DOHH2 (cell line): Measurements from ENCODE around the gene TSC1.

Source experiments
- H3F3A ChIP-seq: fragments of 200-600 bp; sonication (generic), shearing (Covaris generic); 2 replicates; pipeline ENCODE4 v1.6.0; 2016; ENCODE audit warnings: antibody characterized with exemption, mild to moderate bottlenecking; ENCODE audit not compliant: control insufficient read depth, insufficient read depth
- H3K27ac ChIP-seq: fragments of 200-600 bp; sonication (generic); 2 replicates; pipeline ENCODE4 v1.5.1; 2014; ENCODE audit warnings: low read depth, mild to moderate bottlenecking, low read length, moderate library complexity
- H3K27me3 ChIP-seq: fragments of 200-600 bp; sonication (generic); 2 replicates; pipeline ENCODE4 v1.6.1; 2014; ENCODE audit warnings: mild to moderate bottlenecking, low read length, mixed read lengths; ENCODE audit not compliant: control insufficient read depth
- H3K36me3 ChIP-seq: fragments of 200-600 bp; sonication (generic); 2 replicates; pipeline ENCODE4 v1.6.1; 2014; ENCODE audit warnings: mild to moderate bottlenecking, low read length, moderate library complexity, mixed read lengths; ENCODE audit not compliant: control insufficient read depth
- H3K4me1 ChIP-seq: fragments of 200-600 bp; sonication (generic); 2 replicates; pipeline ENCODE4 v1.6.1; 2014; ENCODE audit warnings: mild to moderate bottlenecking, low read length, mixed read lengths; ENCODE audit not compliant: control insufficient read depth
- H3K4me2 ChIP-seq: fragments of 200-600 bp; sonication (generic); 2 replicates; pipeline ENCODE4 v1.6.0; 2014; ENCODE audit warnings: mild to moderate bottlenecking, low read length, moderate library complexity
- H3K4me3 ChIP-seq: fragments of 200-600 bp; sonication (generic); 2 replicates; pipeline ENCODE4 v1.5.1; 2014; ENCODE audit warnings: mild to moderate bottlenecking, low read length, mixed read lengths
- H3K79me2 ChIP-seq: fragments of 200-600 bp; sonication (generic); 2 replicates; pipeline ENCODE4 v1.6.1; 2014; ENCODE audit warnings: mild to moderate bottlenecking, low read length, mixed read lengths; ENCODE audit not compliant: control insufficient read depth
- H3K9me2 ChIP-seq: fragments of 200-600 bp; sonication (generic); replicated peaks from 2 replicates; pipeline ENCODE4 v1.6.1; 2014; ENCODE audit warnings: mild to moderate bottlenecking, low read length, mixed read lengths; ENCODE audit not compliant: control insufficient read depth
- H3K9me3 ChIP-seq: fragments of 200-600 bp; sonication (generic); 2 replicates; pipeline ENCODE4 v1.6.1; 2014; ENCODE audit warnings: antibody characterized with exemption, low read length, mixed read lengths; ENCODE audit not compliant: control insufficient read depth, insufficient read depth
- H4K20me1 ChIP-seq: fragments of 200-600 bp; sonication (generic); 2 replicates; pipeline ENCODE4 v1.6.0; 2014; ENCODE audit warnings: low read depth, mild to moderate bottlenecking, antibody characterized with exemption, low read length, moderate library complexity; ENCODE audit not compliant: control insufficient read depth, insufficient read depth
- EZH2phosphoT487 ChIP-seq: fragments of 200-600 bp; sonication (generic); IDR thresholded peaks from 2 replicates; pipeline ENCODE4 v1.6.1; 2017; ENCODE audit warnings: borderline replicate concordance, mild to moderate bottlenecking, antibody characterized with exemption, low read length, moderate library complexity, mixed read lengths
- TF ChIP-seq, protein P1 (sequence below): fragments of 200-600 bp; sonication (generic); IDR thresholded peaks from one replicate; pipeline ENCODE4 v1.5.1; 2014; ENCODE audit warnings: antibody characterized with exemption, mild to moderate bottlenecking, low read depth, low read length; ENCODE audit not compliant: poor library complexity, severe bottlenecking

Gene TSC1

GRCh38 chr9:132855904-132856303 lies 88.5 kb downstream of the TSC1 start:
- Histone ChIP-seq H4K20me1 (no peaks in the 10 kb centered on the region), H3K36me3 (no peaks in the 10 kb centered on the region), H3K4me3 (no peak overlapping the region), H3K27me3 (peaks cover 3% of the 10 kb centered on the region; the same call in 1 of the 2 replicates), H3K9me2 (no peaks in the 10 kb centered on the region), H3K27ac (no peak overlapping the region), H3F3A (no peaks in the 10 kb centered on the region), H3K4me2 (no peak overlapping the region), H3K79me2 (no peaks in the 10 kb centered on the region), H3K4me1 (peaks cover 5% of the 10 kb centered on the region; the same call in 1 of the 2 replicates), H3K9me3 (no peaks in the 10 kb centered on the region)
- TF ChIP-seq EZH2phosphoT487, result no peak
- TF ChIP-seq, protein P1, sequence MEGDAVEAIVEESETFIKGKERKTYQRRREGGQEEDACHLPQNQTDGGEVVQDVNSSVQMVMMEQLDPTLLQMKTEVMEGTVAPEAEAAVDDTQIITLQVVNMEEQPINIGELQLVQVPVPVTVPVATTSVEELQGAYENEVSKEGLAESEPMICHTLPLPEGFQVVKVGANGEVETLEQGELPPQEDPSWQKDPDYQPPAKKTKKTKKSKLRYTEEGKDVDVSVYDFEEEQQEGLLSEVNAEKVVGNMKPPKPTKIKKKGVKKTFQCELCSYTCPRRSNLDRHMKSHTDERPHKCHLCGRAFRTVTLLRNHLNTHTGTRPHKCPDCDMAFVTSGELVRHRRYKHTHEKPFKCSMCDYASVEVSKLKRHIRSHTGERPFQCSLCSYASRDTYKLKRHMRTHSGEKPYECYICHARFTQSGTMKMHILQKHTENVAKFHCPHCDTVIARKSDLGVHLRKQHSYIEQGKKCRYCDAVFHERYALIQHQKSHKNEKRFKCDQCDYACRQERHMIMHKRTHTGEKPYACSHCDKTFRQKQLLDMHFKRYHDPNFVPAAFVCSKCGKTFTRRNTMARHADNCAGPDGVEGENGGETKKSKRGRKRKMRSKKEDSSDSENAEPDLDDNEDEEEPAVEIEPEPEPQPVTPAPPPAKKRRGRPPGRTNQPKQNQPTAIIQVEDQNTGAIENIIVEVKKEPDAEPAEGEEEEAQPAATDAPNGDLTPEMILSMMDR, result no peak

DNA sequence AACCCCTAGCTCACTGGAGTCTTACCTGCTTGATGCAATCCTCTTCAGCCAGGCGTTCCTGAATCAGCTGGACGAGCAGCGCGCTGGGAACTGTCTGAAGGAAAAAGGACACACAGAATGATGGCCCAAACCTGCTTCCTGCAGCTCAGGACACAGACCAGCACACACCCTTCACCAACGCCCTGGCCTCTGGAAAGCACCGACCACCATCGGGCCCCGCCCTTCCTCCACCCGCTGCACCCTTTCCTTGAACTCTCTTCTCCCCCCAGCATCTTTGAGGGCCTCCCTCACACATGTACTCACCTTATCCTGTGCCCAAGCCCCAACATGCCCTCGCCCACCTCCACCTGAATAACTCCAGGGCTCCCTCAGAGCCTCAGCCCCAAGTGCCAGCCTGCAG lies 89.6 kb downstream of the TSC1 start:
- Histone ChIP-seq H3K4me2 (no peak overlapping the region), H3K27ac (no peak overlapping the region), H3F3A (no peaks in the 10 kb centered on the region), H3K79me2 (no peaks in the 10 kb centered on the region), H3K36me3 (no peaks in the 10 kb centered on the region), H3K9me2 (no peaks in the 10 kb centered on the region), H3K4me1 (peaks cover 8% of the 10 kb centered on the region; the same call in 1 of the 2 replicates), H3K4me3 (no peak overlapping the region), H4K20me1 (no peaks in the 10 kb centered on the region), H3K9me3 (no peaks in the 10 kb centered on the region), H3K27me3 (peaks cover 3% of the 10 kb centered on the region; the same call in 1 of the 2 replicates)
- TF ChIP-seq EZH2phosphoT487, result no peak
- TF ChIP-seq, protein P1, result no peak

GRCh38 chr9:132853482-132853881 lies 90.9 kb downstream of the TSC1 start:
- Histone ChIP-seq H3K4me2 (no peak overlapping the region), H3F3A (no peaks in the 10 kb centered on the region), H3K4me3 (no peak overlapping the region), H3K36me3 (no peaks in the 10 kb centered on the region), H3K27ac (no peak overlapping the region), H4K20me1 (no peaks in the 10 kb centered on the region), H3K4me1 (peaks cover 15% of the 10 kb centered on the region), H3K27me3 (no peaks in the 10 kb centered on the region), H3K9me3 (no peaks in the 10 kb centered on the region), H3K9me2 (no peaks in the 10 kb centered on the region), H3K79me2 (no peaks in the 10 kb centered on the region)
- TF ChIP-seq, protein P1, result no peak
- TF ChIP-seq EZH2phosphoT487, result no peak
